Measurements from ENCODE around the gene CXCL8. TPM values are rescaled to one million over a fixed set of nuclear protein-coding genes. Genes with fewer than 3 reads are reported as not detected.

Gene CXCL8
- total and polyA plus RNA-seq, 2 of the 8 experiments (the other 6 are each of a cell fraction or from before 2014, with no cell fraction given): not detected

- 97% methylated on average over 4 of the region's 4 CpGs; no CpG with 5 or more reads in 1 of the 2 experiments for WGBS, 2 experiments (ENCODE audit: extremely low coverage in 1 of 2, insufficient coverage in 1 of 2, insufficient read length in 1 of 2, insufficient replicate concordance in 2 of 2, low coverage in 1 of 2, low lambda C conversion rate in 2 of 2, missing lambda C conversion rate in 1 of 2)
- Histone ChIP-seq H3K27ac (ENCODE audit: low read depth, low read length) (no peak overlapping the region), H3K79me2 (ENCODE audit: control insufficient read depth in 1 of 2, insufficient read depth in 2 of 2, low read length in 2 of 2) (no peaks in the 10 kb centered on the region), H3K4me2 (ENCODE audit: insufficient read depth in 1 of 2, low read depth in 2 of 2, low read length in 2 of 2) (no peak overlapping the region), H4K20me1 (replicated peaks in 1 of 2; ENCODE audit: control insufficient read depth in 1 of 2, insufficient read depth in 2 of 2, low read length in 2 of 2) (no peaks in the 10 kb centered on the region), H3K4me3 (ENCODE audit: extremely low read depth in 1 of 4, insufficient read depth in 2 of 4, low read depth in 3 of 4, low read length in 4 of 4) (no peak overlapping the region), H3K23me2 (ENCODE audit: low read depth, low read length) (no peaks in the 10 kb centered on the region; the same call in none of the 2 replicates), H3K18ac (ENCODE audit: extremely low read depth, low read length) (no peak overlapping the region), H2AK5ac (ENCODE audit: low read depth, low read length) (no peak overlapping the region), H2BK20ac (ENCODE audit: low read length) (no peak overlapping the region), H3K9ac (replicated peaks in 1 of 4; ENCODE audit: extremely low read depth in 1 of 4, low read depth in 3 of 4, low read length in 3 of 4) (no peak overlapping the region), H3K4ac (replicated peaks; ENCODE audit: insufficient read length, low read depth, low read length) (no peak overlapping the region), H2BK15ac (ENCODE audit: low read length) (no peak overlapping the region), H3K36me3 (ENCODE audit: control insufficient read depth in 2 of 4, insufficient read depth in 4 of 4, low read length in 3 of 4) (no peaks in the 10 kb centered on the region), H2AFZ (ENCODE audit: low read length) (no peak overlapping the region), H3K9me3 (ENCODE audit: insufficient read depth in 2 of 2, low read depth in 1 of 2, low read length in 1 of 2) (no peaks in the 10 kb centered on the region), H4K5ac (ENCODE audit: insufficient read length, low read depth, low read length) (no peak overlapping the region), H3K27me3 (replicated peaks in 1 of 4; ENCODE audit: control insufficient read depth in 3 of 4, extremely low read depth in 1 of 4, insufficient read depth in 3 of 4, low read length in 3 of 4) (no peaks in the 10 kb centered on the region), H2BK5ac (ENCODE audit: low read depth, low read length) (no peak overlapping the region), H2BK12ac (ENCODE audit: low read depth, low read length) (no peak overlapping the region), H3K56ac (replicated peaks; ENCODE audit: insufficient read length, low read depth, low read length) (no peak overlapping the region), H4K8ac (ENCODE audit: extremely low read depth, insufficient read depth, low read length) (no peak overlapping the region), H3K79me1 (ENCODE audit: low read depth, low read length) (no peaks in the 10 kb centered on the region), H3K14ac (ENCODE audit: insufficient read length) (no peak overlapping the region), H4K91ac (replicated peaks; ENCODE audit: insufficient read length, low read length) (no peak overlapping the region), H3K4me1 (replicated peaks in 1 of 4; ENCODE audit: control insufficient read depth in 3 of 4, insufficient read depth in 4 of 4, low read length in 3 of 4) (peaks cover 0 to 2% (median 0%) of the 10 kb centered on the region in 4 experiments; a peak in 1 of 7 replicates), H3K23ac (ENCODE audit: insufficient read length) (no peak overlapping the region), H2BK120ac (replicated peaks; ENCODE audit: low read depth, low read length) (no peak overlapping the region)
- FAIRE-seq (no peak), DNase-seq (ENCODE audit: low read depth in 1 of 2, low spot score in 2 of 2) (no peak)
- CTCF ChIA-PET (ENCODE audit: partially characterized antibody): interaction anchor here (0.8 to 1.7 kb wide), 5 partner anchors 11 to 409 kb away, joined by 3 to 6 read pairs (median 3); no protein-coding TSS in a partner anchor
- POLR2A ChIA-PET (ENCODE audit: partially characterized antibody): no interaction called here
- TF ChIP-seq ATF3 (IDR thresholded peaks at IDR 0.05; ENCODE audit: insufficient read depth, low read depth, low read length) (no peak), POU5F1 (IDR thresholded peaks at IDR 0.05; ENCODE audit: low read depth, low read length) (no peak), BCL11A (IDR thresholded peaks at IDR 0.05; ENCODE audit: low read depth in 2 of 2, low read length in 2 of 2) (no peak)
Observed at GRCh38 chr4:73725510-73725909, 14.9 kb upstream of the CXCL8 start.

All from H1 (cell line).